ENCODE measurements around the gene PFKFB2. TPM values are rescaled to one million over a fixed set of nuclear protein-coding genes. Genes with fewer than 3 reads are reported as not detected.

Gene PFKFB2
- total RNA-seq, 4 donors from 2014 or later: 3.7 to 5.3 (median 4.1) TPM

GRCh38 chr1:207081806-207082205, 28.7 kb downstream of the PFKFB2 start:
- Histone ChIP-seq H3K36me3 (peaks cover 0 to 22% (median 8%) of the 10 kb centered on the region in 4 donors), H3K27ac (replicated peaks in 1 of 4) (no peak overlapping the region), H3K27me3 (no peaks in the 10 kb centered on the region), H3K4me3 (no peak overlapping the region), H3K9me3 (no peaks in the 10 kb centered on the region), H3K4me1 (peaks cover 0 to 15% (median 9%) of the 10 kb centered on the region in 4 donors)
- 96% methylated on average over 2 of the region's 2 CpGs for WGBS
- no peak for TF ChIP-seq POLR2AphosphoS5 (IDR thresholded peaks at IDR 0.05)
- TF ChIP-seq CTCF (IDR thresholded peaks at IDR 0.05): no peak
- TF ChIP-seq POLR2A (IDR thresholded peaks at IDR 0.05; ENCODE audit: low read depth): no peak
- no peak for TF ChIP-seq EP300 (IDR thresholded peaks at IDR 0.05)
- no peak for DNase-seq (ENCODE audit: extremely low spot score)
- intact Hi-C loops (cut with DNase I): loop anchor here (10.0 kb wide), 1 partner anchor 243 kb away; the partner anchor contains the start of gene CD55

- 45% methylated on average over 2 of the region's 2 CpGs for WGBS
- intact Hi-C loops (cut with DNase I): loop anchor here (10.0 kb wide), 1 partner anchor 241 kb away; the partner anchor contains the start of gene CD55
- H3K4me3 ChIP-seq: no peak overlapping the region
These were observed 31.2 kb downstream of the PFKFB2 start for GRCh38 chr1:207084232-207084631.

GRCh38 chr1:207084701-207085180, 31.7 kb downstream of the PFKFB2 start:
- Histone ChIP-seq H3K27ac (replicated peaks in 1 of 4) (no peak overlapping the region), H3K36me3 (peaks cover 0 to 5% (median 1%) of the 10 kb centered on the region in 4 donors), H3K4me1 (peaks cover 0 to 6% (median 2%) of the 10 kb centered on the region in 4 donors), H3K27me3 (no peaks in the 10 kb centered on the region), H3K9me3 (no peaks in the 10 kb centered on the region), H3K4me3 (no peak overlapping the region)
- 29% methylated on average over 8 of the region's 8 CpGs for WGBS
- intact Hi-C loops (cut with DNase I): loop anchor here (10.0 kb wide), 1 partner anchor 240 kb away; the partner anchor contains the start of gene CD55
- TF ChIP-seq EP300 (IDR thresholded peaks at IDR 0.05) (no peak), POLR2A (IDR thresholded peaks at IDR 0.05; ENCODE audit: low read depth) (no peak), POLR2AphosphoS5 (IDR thresholded peaks at IDR 0.05) (no peak), CTCF (IDR thresholded peaks at IDR 0.05) (peak; percentile 37 to 57 (median 50))
- no peak for DNase-seq (ENCODE audit: extremely low spot score)

More at GRCh38 chr1:207084232-207084631, 31.2 kb downstream of the PFKFB2 start:
- peaks cover 0 to 6% (median 2%) of the 10 kb centered on the region in 4 donors for H3K4me1 ChIP-seq
- no peaks in the 10 kb centered on the region for H3K9me3 ChIP-seq
- DNase-seq (ENCODE audit: extremely low spot score): no peak
- TF ChIP-seq POLR2AphosphoS5 (IDR thresholded peaks at IDR 0.05) (no peak), EP300 (IDR thresholded peaks at IDR 0.05) (no peak)
- H3K27ac ChIP-seq (replicated peaks in 1 of 4): no peak overlapping the region
- peaks cover 0 to 10% (median 4%) of the 10 kb centered on the region in 4 donors for H3K36me3 ChIP-seq
- no peaks in the 10 kb centered on the region for H3K27me3 ChIP-seq

GRCh38 chr1:207085887-207086286, 32.8 kb downstream of the PFKFB2 start:
- Histone ChIP-seq H3K4me1 (peaks cover 0 to 6% (median 2%) of the 10 kb centered on the region in 4 donors), H3K9me3 (no peaks in the 10 kb centered on the region), H3K36me3 (no peaks in the 10 kb centered on the region), H3K27me3 (no peaks in the 10 kb centered on the region), H3K4me3 (no peak overlapping the region), H3K27ac (replicated peaks in 1 of 4) (no peak overlapping the region)
- WGBS: 77% methylated on average over 3 of the region's 3 CpGs
- DNase-seq (ENCODE audit: extremely low spot score): no peak
- intact Hi-C loops (cut with DNase I): loop anchor here (10.0 kb wide), 1 partner anchor 239 kb away; the partner anchor contains the start of gene CD55
- TF ChIP-seq EP300 (IDR thresholded peaks at IDR 0.05) (no peak), CTCF (IDR thresholded peaks at IDR 0.05) (no peak), POLR2AphosphoS5 (IDR thresholded peaks at IDR 0.05) (no peak), POLR2A (IDR thresholded peaks at IDR 0.05; ENCODE audit: low read depth) (no peak)

GRCh38 chr1:207088161-207088560, 35.1 kb downstream of the PFKFB2 start:
- Histone ChIP-seq H3K27me3 (no peaks in the 10 kb centered on the region), H3K4me1 (peaks cover 0 to 6% (median 2%) of the 10 kb centered on the region in 4 donors), H3K27ac (replicated peaks in 1 of 4) (no peak overlapping the region), H3K4me3 (no peak overlapping the region), H3K9me3 (no peaks in the 10 kb centered on the region), H3K36me3 (no peaks in the 10 kb centered on the region)
- intact Hi-C loops (cut with DNase I): loop anchor here (10.0 kb wide), 1 partner anchor 237 kb away; the partner anchor contains the start of gene CD55
- 79% methylated on average over 2 of the region's 2 CpGs for WGBS
- no peak for DNase-seq (ENCODE audit: extremely low spot score)
- no peak for TF ChIP-seq EP300 (IDR thresholded peaks at IDR 0.05)
- TF ChIP-seq POLR2A (IDR thresholded peaks at IDR 0.05; ENCODE audit: low read depth): no peak
- TF ChIP-seq CTCF (IDR thresholded peaks at IDR 0.05): no peak
- no peak for TF ChIP-seq POLR2AphosphoS5 (IDR thresholded peaks at IDR 0.05)

Data from esophagus muscularis mucosa (tissue), 4 donors.